OCI-LY1 (cell line): ENCODE data around the gene C19orf67.

ENCODE experiments used
- H2AFZ ChIP-seq: fragments of 200-600 bp; sonication (generic), shearing (Covaris generic); 2 replicates; pipeline ENCODE4 v1.6.0; 2014; ENCODE audit warnings: antibody characterized with exemption, mild to moderate bottlenecking, low read length
- H3F3A ChIP-seq: fragments of 200-600 bp; sonication (generic), shearing (Covaris generic); 2 replicates; pipeline ENCODE4 v1.6.0; 2014; ENCODE audit warnings: mild to moderate bottlenecking, antibody characterized with exemption, low read length, moderate library complexity; ENCODE audit not compliant: insufficient read depth
- H3K27ac ChIP-seq: fragments of 200-600 bp; sonication (generic); 2 replicates; pipeline ENCODE4 v1.5.1; 2014; ENCODE audit warnings: low read length, mixed run types, mild to moderate bottlenecking, low read depth; ENCODE audit not compliant: poor library complexity, severe bottlenecking
- H3K27me3 ChIP-seq: fragments of 200-600 bp; sonication (generic); 2 replicates; pipeline ENCODE4 v1.6.0; 2014; ENCODE audit warnings: antibody characterized with exemption, mild to moderate bottlenecking, low read length, moderate library complexity; ENCODE audit not compliant: insufficient read depth
- H3K36me3 ChIP-seq: fragments of 200-600 bp; sonication (generic); 2 replicates; pipeline ENCODE4 v1.6.1; 2014; ENCODE audit warnings: mild to moderate bottlenecking, antibody characterized with exemption, low read length, moderate library complexity, mixed read lengths; ENCODE audit not compliant: insufficient read depth
- H3K4me1 ChIP-seq: fragments of 200-600 bp; sonication (generic); 2 replicates; pipeline ENCODE4 v1.5.1; 2014; ENCODE audit warnings: mild to moderate bottlenecking, low read length, moderate library complexity; ENCODE audit not compliant: insufficient read depth, severe bottlenecking
- H3K4me2 ChIP-seq: fragments of 200-600 bp; sonication (generic), shearing (Covaris generic); 2 replicates; pipeline ENCODE4 v1.6.1; 2014; ENCODE audit warnings: low read length
- H3K4me3 ChIP-seq: fragments of 200-600 bp; sonication (generic); 2 replicates; pipeline ENCODE4 v1.5.1; 2014; ENCODE audit warnings: low read length, low read depth, mild to moderate bottlenecking, mixed read lengths; ENCODE audit not compliant: poor library complexity, severe bottlenecking
- H3K79me2 ChIP-seq: fragments of 200-600 bp; shearing (Covaris generic); 2 replicates; pipeline ENCODE4 v1.6.1; 2016; ENCODE audit warnings: mixed run types, low read length, mixed read lengths; ENCODE audit not compliant: insufficient read depth
- H3K9ac ChIP-seq: fragments of 200-600 bp; sonication (generic), shearing (Covaris generic); 2 replicates; pipeline ENCODE4 v1.6.1; 2014; ENCODE audit warnings: mild to moderate bottlenecking, low read length, mixed read lengths
- H3K9me2 ChIP-seq: fragments of 200-600 bp; sonication (generic), shearing (Covaris generic); 2 replicates; pipeline ENCODE4 v1.6.1; 2014; ENCODE audit warnings: low read depth, mild to moderate bottlenecking, low read length, mixed read lengths
- H3K9me3 ChIP-seq: fragments of 200-600 bp; shearing (Covaris generic); 2 replicates; pipeline ENCODE4 v1.6.1; 2014; ENCODE audit warnings: low read length, mixed read lengths
- H4K20me1 ChIP-seq: fragments of 200-600 bp; sonication (generic), shearing (Covaris generic); 2 replicates; pipeline ENCODE4 v1.6.0; 2016; ENCODE audit warnings: mild to moderate bottlenecking, low read length; ENCODE audit not compliant: insufficient read depth
- CTCF ChIP-seq: fragments of 200-600 bp; sonication (generic), shearing (Covaris generic); IDR thresholded peaks from 2 replicates; pipeline ENCODE4 v1.5.1; 2017; ENCODE audit warnings: mild to moderate bottlenecking, antibody characterized with exemption, low read length, moderate library complexity, mixed read lengths
- EZH2 ChIP-seq: fragments of 200-600 bp; sonication (generic), shearing (Covaris generic); IDR thresholded peaks from 2 replicates; pipeline ENCODE4 v1.8.0; 2017; ENCODE audit warnings: borderline replicate concordance, mixed run types, mild to moderate bottlenecking, antibody characterized with exemption, low read length, moderate library complexity, mixed read lengths

Gene C19orf67

GRCh38 chr19:14096272-14096992 is 10.8 kb upstream of the C19orf67 start:
- no peak overlapping the region for H3K27ac ChIP-seq
- H3K79me2 ChIP-seq = no peaks in the 10 kb centered on the region
- no peaks in the 10 kb centered on the region for H3F3A ChIP-seq
- H2AFZ ChIP-seq = no peak overlapping the region
- H3K9me3 ChIP-seq = peaks cover 7% of the 10 kb centered on the region
- no peak for TF ChIP-seq EZH2
- TF ChIP-seq CTCF = no peak
- H3K9me2 ChIP-seq = no peaks in the 10 kb centered on the region
- no peaks in the 10 kb centered on the region for H3K27me3 ChIP-seq
- peaks cover 9% of the 10 kb centered on the region for H3K4me1 ChIP-seq
- no peaks in the 10 kb centered on the region for H4K20me1 ChIP-seq
- H3K4me3 ChIP-seq = no peak overlapping the region
- no peak overlapping the region for H3K9ac ChIP-seq
- H3K36me3 ChIP-seq = peaks cover 35% of the 10 kb centered on the region
- H3K4me2 ChIP-seq = no peak overlapping the region

- Histone ChIP-seq H2AFZ (no peak overlapping the region), H3K4me2 (no peak overlapping the region), H3K9ac (no peak overlapping the region), H3K27me3 (no peaks in the 10 kb centered on the region), H3K4me1 (peaks cover 11% of the 10 kb centered on the region), H3K9me2 (no peaks in the 10 kb centered on the region), H3K9me3 (peaks cover 7% of the 10 kb centered on the region), H3K4me3 (no peak overlapping the region), H3K27ac (no peak overlapping the region), H3K79me2 (no peaks in the 10 kb centered on the region), H3K36me3 (peaks cover 21% of the 10 kb centered on the region), H3F3A (no peaks in the 10 kb centered on the region), H4K20me1 (no peaks in the 10 kb centered on the region)
- TF ChIP-seq EZH2 = no peak
- TF ChIP-seq CTCF = no peak
Observed at GRCh38 chr19:14094854-14095253, 9.3 kb upstream of the C19orf67 start.

GRCh38 chr19:14093117-14093823 is 7.7 kb upstream of the C19orf67 start:
- H3K27me3 ChIP-seq = no peaks in the 10 kb centered on the region
- H3F3A ChIP-seq = no peaks in the 10 kb centered on the region
- no peak overlapping the region for H3K4me3 ChIP-seq
- TF ChIP-seq EZH2 (no peak), CTCF (no peak)
- H3K4me2 ChIP-seq = no peak overlapping the region
- no peaks in the 10 kb centered on the region for H4K20me1 ChIP-seq
- no peak overlapping the region for H3K27ac ChIP-seq
- H3K9ac ChIP-seq = no peak overlapping the region
- H3K4me1 ChIP-seq = peaks cover 18% of the 10 kb centered on the region
- peaks cover 7% of the 10 kb centered on the region for H3K9me3 ChIP-seq
- no peaks in the 10 kb centered on the region for H3K9me2 ChIP-seq
- no peak overlapping the region for H2AFZ ChIP-seq
- no peaks in the 10 kb centered on the region for H3K79me2 ChIP-seq
- peaks cover 28% of the 10 kb centered on the region for H3K36me3 ChIP-seq
